ENCODE results near the gene YTHDF1. TPM values are rescaled to one million over a fixed set of nuclear protein-coding genes. Genes with fewer than 3 reads are reported as not detected.

The YTHDF1 gene
- total RNA-seq, 1 donor from 2014 or later: 13.0 TPM

DNA sequence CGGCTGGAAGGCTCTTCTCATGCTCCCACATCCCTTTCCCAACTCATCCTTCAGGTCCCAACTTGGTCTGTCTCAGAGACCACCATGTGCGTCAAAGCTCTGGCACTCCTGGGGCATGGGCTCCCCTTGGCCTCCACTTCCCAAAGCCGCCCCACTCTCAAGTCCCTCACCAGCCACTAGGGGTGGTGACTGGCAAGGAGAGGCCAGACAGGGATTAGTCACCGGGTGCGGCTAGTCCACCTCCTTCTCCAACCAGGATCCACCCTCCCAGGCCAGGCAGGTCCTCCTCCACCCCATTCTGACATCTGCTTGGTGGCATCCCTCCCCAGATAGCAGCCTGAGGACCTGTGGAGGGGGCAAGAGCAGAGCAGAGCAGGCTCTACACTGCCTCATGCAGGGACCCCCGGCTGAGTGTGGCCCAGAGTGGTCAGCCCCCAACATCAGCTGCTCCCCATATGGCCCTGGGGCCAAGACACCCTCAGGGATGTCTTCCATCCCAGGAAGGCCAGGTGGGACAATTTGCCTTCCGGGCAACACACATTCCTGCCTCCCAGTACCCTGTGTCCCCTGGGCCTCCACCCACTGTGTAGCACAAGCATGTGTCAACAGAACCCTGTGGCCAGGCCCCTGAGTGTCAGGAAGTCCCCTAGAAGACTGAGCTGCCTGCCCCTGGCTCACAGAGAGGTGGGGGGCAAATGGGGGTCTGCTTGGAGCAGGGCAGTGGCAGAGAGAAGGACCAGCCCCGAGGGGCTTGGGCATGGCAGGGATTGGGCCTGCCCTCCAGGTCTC lies 29.2 kb downstream of the YTHDF1 start:
- no peak for DNase-seq (ENCODE audit: low spot score)

DNA sequence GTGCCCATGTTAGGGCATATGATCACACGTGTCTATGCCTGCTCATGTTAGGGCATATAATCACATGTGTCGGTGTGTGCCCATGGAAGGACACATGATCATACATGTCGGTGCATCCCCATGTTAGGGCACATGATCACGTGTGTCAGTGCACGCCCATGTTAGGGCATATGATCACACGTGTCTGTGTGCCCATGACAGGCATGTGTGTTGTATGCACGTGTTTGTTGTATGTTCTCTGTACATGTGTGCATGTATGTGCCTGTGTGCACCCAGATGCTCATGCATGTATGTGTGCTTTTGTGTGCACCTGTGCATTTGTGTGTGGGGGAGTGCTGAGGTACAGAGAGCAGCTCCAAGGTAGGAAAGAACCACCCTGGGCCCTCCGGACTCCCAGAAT lies 29.8 kb downstream of the YTHDF1 start:
- no peak for DNase-seq (ENCODE audit: low spot score)

DNA sequence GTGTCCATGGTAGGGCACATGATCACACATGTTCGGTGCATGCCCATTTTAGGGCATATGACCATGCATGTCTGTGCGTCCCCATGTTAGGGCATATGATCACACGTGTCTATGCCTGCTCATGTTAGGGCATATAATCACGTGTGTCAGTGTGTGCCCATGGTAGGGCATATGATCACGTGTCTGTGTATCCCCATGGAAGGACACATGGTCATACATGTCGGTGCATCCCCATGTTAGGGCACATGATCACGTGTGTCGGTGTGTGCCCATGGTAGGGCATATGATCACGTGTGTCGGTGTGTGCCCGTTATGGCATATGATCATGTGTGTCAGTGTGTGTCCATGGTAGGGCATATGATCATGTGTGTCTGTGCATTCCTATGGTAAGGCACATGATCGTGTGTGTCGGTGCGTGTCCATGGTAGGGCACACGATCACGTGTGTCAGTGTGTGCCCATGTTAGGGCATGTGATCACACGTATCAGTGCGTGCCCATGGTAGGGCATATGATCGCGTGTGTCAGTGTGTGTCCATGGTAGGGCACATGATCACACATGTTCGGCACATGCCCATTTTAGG lies 30.6 kb downstream of the YTHDF1 start:
- no peak for DNase-seq (ENCODE audit: low spot score)

DNA sequence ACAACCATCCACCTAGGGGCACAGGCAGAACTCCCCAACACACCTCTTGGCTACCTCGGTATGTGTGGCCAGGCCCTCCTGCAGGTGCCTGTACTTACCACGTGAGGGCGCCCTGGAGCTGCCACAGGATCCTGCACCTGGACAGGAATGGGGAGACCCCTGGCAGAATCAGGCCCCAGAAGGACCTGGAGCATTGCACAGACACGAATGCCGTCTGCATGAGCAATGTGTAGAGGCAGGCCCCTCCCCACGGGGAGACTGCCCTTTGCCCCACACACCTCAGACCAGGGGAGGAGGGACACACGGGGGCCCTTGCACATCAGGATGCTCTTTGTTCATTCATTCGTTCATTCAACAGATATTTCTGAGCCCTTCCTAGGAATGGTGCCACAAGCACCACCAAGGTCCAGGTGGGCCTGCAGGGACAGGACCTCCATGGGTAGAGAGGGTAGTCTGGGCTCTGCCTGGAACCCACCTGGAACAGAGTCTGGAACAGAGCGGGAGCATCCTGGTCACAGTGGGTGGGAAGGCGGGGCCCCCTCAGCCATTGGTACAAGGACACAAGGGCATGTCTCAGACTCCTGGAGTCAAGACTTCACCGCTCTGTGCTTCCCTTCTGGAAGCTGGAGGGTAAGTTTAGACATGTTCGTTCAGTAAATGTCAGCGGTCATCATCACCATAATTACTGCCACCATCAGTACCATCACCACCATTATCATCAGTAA lies 32.3 kb downstream of the YTHDF1 start:
- no peak for DNase-seq (ENCODE audit: low spot score)

GRCh38 chr20:63182946-63183415 lies 33.0 kb downstream of the YTHDF1 start:
- no peak for DNase-seq (ENCODE audit: low spot score)

DNA sequence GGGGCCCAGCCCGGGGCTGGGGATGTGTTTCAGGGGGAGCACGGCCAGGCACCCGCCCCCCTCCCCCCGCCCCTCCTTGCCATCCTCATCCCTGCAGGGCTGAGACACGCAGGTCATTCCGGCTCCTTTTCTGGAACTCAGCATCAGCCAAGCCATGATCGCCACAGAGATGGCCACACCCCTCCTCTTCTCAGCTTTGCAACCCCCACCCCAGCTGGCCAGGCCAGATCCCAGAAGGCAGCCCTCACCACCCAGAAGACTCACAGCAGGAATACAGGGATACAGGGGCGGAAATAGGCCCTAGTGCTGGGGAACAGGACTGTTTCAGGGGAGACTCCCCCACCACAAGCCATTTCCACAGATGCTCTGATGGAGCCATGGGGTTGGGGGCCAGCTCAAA lies 33.5 kb downstream of the YTHDF1 start:
- no peak for DNase-seq (ENCODE audit: low spot score)

GRCh38 chr20:63181226-63181625 lies 34.7 kb downstream of the YTHDF1 start:
- no peak for DNase-seq (ENCODE audit: low spot score)

- DNase-seq (ENCODE audit: low spot score): no peak
These were observed 35.3 kb downstream of the YTHDF1 start for GRCh38 chr20:63180569-63181185.

DNA sequence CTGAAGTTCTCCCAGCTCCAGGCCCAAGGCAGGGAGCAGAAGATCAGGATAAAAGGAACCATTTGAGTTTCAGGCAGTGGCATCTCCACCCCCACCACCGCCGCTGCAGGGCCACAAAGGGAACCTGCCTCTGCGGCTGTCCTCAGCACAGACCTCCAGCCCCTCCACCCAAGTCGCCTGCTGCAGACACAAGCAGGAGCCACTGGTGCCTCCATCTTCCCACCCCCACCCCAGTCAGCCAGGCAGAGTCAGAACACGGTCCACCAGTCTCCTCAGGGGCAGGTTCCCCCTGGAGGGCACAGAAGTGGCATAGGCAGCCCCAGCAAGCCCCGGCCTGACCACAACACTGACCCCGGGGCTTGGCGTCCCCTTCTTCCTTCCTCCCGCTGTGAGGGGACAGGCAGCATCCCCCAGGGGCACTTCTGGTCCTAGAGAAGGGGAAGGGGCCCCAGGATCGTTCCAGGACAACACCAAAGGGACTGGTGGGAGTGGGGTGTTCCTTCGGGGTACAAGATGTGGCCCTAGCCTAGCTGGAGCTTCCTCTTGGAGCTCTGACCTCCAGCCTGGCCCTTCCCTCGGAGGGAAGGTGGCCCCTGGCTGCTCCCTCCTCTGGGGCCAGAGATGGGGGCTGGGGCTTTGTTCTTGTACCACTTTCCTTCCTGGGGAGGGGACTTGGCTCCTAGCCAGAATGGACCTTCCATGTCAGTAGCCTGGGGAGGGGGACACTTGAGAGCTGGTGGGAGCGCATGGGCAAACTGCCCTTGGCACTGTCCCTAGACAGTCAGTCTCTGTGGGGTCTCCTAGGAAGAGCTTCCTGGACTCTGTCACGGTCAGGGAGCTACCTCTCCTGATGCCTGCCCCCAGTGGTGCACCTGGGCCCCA lies 36.0 kb downstream of the YTHDF1 start:
- no peak for DNase-seq (ENCODE audit: low spot score)

- DNase-seq (ENCODE audit: low spot score): no peak
These were observed 36.8 kb downstream of the YTHDF1 start for GRCh38 chr20:63178889-63179686.

DNA sequence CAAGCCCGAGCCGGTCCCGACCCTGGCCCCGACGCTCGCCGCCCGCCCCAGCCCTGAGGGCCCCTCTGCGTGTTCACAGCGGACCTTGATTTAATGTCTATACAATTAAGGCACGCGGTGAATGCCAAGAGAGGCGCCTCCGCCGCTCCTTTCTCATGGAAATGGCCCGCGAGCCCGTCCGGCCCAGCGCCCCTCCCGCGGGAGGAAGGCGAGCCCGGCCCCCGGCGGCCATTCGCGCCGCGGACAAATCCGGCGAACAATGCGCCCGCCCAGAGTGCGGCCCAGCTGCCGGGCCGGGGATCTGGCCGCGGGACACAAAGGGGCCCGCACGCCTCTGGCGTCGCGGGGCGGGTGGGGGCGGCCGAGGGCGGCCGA lies 37.5 kb downstream of the YTHDF1 start:
- no peak for DNase-seq (ENCODE audit: low spot score)

GRCh38 chr20:63177785-63178445 lies 38.0 kb downstream of the YTHDF1 start:
- no peak for DNase-seq (ENCODE audit: low spot score)

DNA sequence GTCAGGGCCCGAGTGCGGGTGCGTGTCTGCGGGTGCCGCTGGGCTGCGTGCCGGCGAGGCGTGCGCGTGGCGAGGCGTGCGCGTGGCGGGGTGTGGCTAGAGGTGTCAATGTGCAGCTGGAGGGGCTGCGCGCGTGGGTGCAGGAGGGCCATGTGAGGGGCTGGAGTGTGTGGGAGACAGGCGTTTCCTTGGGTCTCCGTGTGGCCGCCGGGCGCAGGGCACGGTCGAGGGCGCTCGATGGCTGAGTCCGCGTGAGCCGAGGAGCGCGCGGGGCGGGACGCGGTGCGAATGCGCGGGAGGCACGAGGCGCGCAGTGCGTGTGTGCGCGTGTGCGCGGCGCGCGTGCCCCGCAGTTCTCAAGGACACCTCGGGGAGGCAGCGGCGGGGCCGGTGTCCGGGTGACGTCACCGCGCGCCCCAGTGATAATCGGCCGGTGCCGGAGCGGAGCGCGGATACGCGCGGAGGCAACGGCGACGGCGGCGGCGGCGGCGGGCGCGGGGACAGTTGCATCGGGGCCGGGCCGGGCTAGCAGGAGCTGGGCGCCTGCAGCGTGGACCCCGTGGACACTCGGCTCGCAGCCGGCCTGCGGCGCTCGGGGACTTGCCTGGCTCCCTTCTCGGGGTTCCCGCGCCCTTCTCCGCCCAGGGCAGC lies 38.7 kb downstream of the YTHDF1 start:
- DNase-seq (ENCODE audit: low spot score): no peak

GRCh38 chr20:63176427-63177133 lies 39.4 kb downstream of the YTHDF1 start:
- no peak for DNase-seq (ENCODE audit: low spot score)

- DNase-seq (ENCODE audit: low spot score): no peak
These were observed 39.9 kb downstream of the YTHDF1 start for GRCh38 chr20:63176034-63176426.

- DNase-seq (ENCODE audit: low spot score): no peak
These were observed 40.7 kb downstream of the YTHDF1 start for GRCh38 chr20:63175038-63175895.

- DNase-seq (ENCODE audit: low spot score): no peak
These were observed 41.5 kb downstream of the YTHDF1 start for GRCh38 chr20:63174309-63175037.
